H9 (cell line): Measurements from ENCODE around the gene FARS2. TPM values are rescaled to one million over a fixed set of nuclear protein-coding genes. Genes with fewer than 3 reads are reported as not detected.
A peak's percentile ranks its signal among the peaks of the same experiment; 100 is the strongest.

ENCODE experiments used
- DNase-seq: peaks from one replicate; pipeline ENCODE4 v3.0.0-alpha.2; 2017
- H2AFZ ChIP-seq: one replicate; pipeline ENCODE4 v1.6.1; 2013; ENCODE audit warnings: mild to moderate bottlenecking, low read length, control low read depth, moderate library complexity
- H2AK5ac ChIP-seq: 2 replicates; pipeline ENCODE4 v1.6.1; 2013; ENCODE audit warnings: low read length, control low read depth, mixed read lengths; ENCODE audit not compliant: insufficient read length
- H2BK120ac ChIP-seq: one replicate; pipeline ENCODE4 v1.6.1; 2013; ENCODE audit warnings: low read depth, mild to moderate bottlenecking, low read length, control low read depth, inconsistent platforms; ENCODE audit not compliant: poor library complexity, severe bottlenecking
- H2BK12ac ChIP-seq: 2 replicates; pipeline ENCODE4 v1.6.1; 2013; ENCODE audit warnings: low read length, control low read depth, mixed read lengths, low read depth; ENCODE audit not compliant: insufficient read length
- H2BK15ac ChIP-seq: 2 replicates; pipeline ENCODE4 v1.6.1; 2013; ENCODE audit warnings: low read depth, low read length, control low read depth
- H2BK20ac ChIP-seq: one replicate; pipeline ENCODE4 v1.6.1; 2013; ENCODE audit warnings: low read depth, mild to moderate bottlenecking, low read length, control low read depth, inconsistent platforms; ENCODE audit not compliant: poor library complexity, severe bottlenecking
- H2BK5ac ChIP-seq: 2 replicates; pipeline ENCODE4 v1.6.1; 2013; ENCODE audit warnings: low read length, control low read depth, mixed read lengths; ENCODE audit not compliant: insufficient read length
- H3K14ac ChIP-seq: 2 replicates; pipeline ENCODE4 v1.6.1; 2013; ENCODE audit warnings: low read length, control low read depth; ENCODE audit not compliant: insufficient read depth
- H3K18ac ChIP-seq: 2 replicates; pipeline ENCODE4 v1.6.1; 2013; ENCODE audit warnings: low read depth, mild to moderate bottlenecking, mixed read lengths, low read length, control low read depth; ENCODE audit not compliant: insufficient read length
- H3K23ac ChIP-seq: 2 replicates; pipeline ENCODE4 v1.6.1; 2013; ENCODE audit warnings: low read length, control low read depth, mixed read lengths, low read depth; ENCODE audit not compliant: insufficient read length
- H3K23me2 ChIP-seq: 2 replicates; pipeline ENCODE4 v1.6.1; 2013; ENCODE audit warnings: low read depth, mild to moderate bottlenecking, mixed read lengths, low read length, control low read depth; ENCODE audit not compliant: insufficient read length, poor library complexity, severe bottlenecking
- H3K27ac ChIP-seq: 2 replicates; pipeline ENCODE4 v1.5.1; 2013; ENCODE audit warnings: low read length, control low read depth, mixed read lengths, low read depth; ENCODE audit not compliant: insufficient read length
- H3K27me3 ChIP-seq: 2 replicates; pipeline ENCODE4 v1.6.1; 2013; ENCODE audit warnings: low read length, control low read depth, inconsistent platforms; ENCODE audit not compliant: insufficient read depth
- H3K4ac ChIP-seq: 2 replicates; pipeline ENCODE4 v1.6.1; 2013; ENCODE audit warnings: low read depth, mild to moderate bottlenecking, control low read depth, inconsistent platforms, low read length, moderate library complexity
- H3K4me1 ChIP-seq: 2 replicates; pipeline ENCODE4 v1.6.1; 2013; ENCODE audit warnings: low read length, control low read depth, inconsistent platforms; ENCODE audit not compliant: insufficient read depth
- H3K4me2 ChIP-seq: 2 replicates; pipeline ENCODE4 v1.6.1; 2013; ENCODE audit warnings: low read length, control low read depth, mixed read lengths; ENCODE audit not compliant: insufficient read length, insufficient read depth
- H3K56ac ChIP-seq: 2 replicates; pipeline ENCODE4 v1.6.1; 2013; ENCODE audit warnings: low read depth, mild to moderate bottlenecking, mixed read lengths, low read length, control low read depth; ENCODE audit not compliant: insufficient read length
- H3K79me1 ChIP-seq: 2 replicates; pipeline ENCODE4 v1.6.1; 2013; ENCODE audit warnings: low read depth, mild to moderate bottlenecking, moderate library complexity, low read length, control low read depth, inconsistent platforms; ENCODE audit not compliant: insufficient read depth, poor library complexity, severe bottlenecking
- H3K79me2 ChIP-seq: 2 replicates; pipeline ENCODE4 v1.6.1; 2013; ENCODE audit warnings: low read length, control low read depth, inconsistent platforms; ENCODE audit not compliant: insufficient read depth
- H3K9ac ChIP-seq: 2 replicates; pipeline ENCODE4 v1.6.1; 2013; ENCODE audit warnings: low read length, control low read depth, mixed read lengths; ENCODE audit not compliant: insufficient read length; ENCODE audit errors: extremely low read depth
- H3K9me3 ChIP-seq: one replicate; pipeline ENCODE4 v1.6.1; 2013; ENCODE audit warnings: low read depth, low read length, inconsistent platforms; ENCODE audit not compliant: control insufficient read depth
- H3T11ph ChIP-seq: one replicate; pipeline ENCODE4 v1.6.1; 2013; ENCODE audit warnings: mild to moderate bottlenecking, low read length, control low read depth, inconsistent platforms
- H4K20me1 ChIP-seq: one replicate; pipeline ENCODE4 v1.6.1; 2013; ENCODE audit not compliant: control insufficient read depth, insufficient read length, insufficient read depth
- H4K5ac ChIP-seq: 2 replicates; pipeline ENCODE4 v1.6.1; 2013; ENCODE audit warnings: low read depth, mild to moderate bottlenecking, mixed read lengths, low read length, control low read depth; ENCODE audit not compliant: insufficient read length
- H4K8ac ChIP-seq: replicated peaks from 2 replicates; pipeline ENCODE4 v1.6.1; 2013; ENCODE audit warnings: low read length, control low read depth, mixed read lengths, low read depth; ENCODE audit not compliant: insufficient read length
- H4K91ac ChIP-seq: 2 replicates; pipeline ENCODE4 v1.6.1; 2013; ENCODE audit warnings: low read depth, mild to moderate bottlenecking, moderate library complexity, mixed read lengths, low read length, control low read depth; ENCODE audit not compliant: insufficient read length
- H3K27ac Mint-ChIP-seq, 3 experiments: 2 replicates in 2 of 3; 3 replicates in 1 of 3; pipeline ENCODE4 v1.8.0; 2020 to 2021; ENCODE audit warnings: mixed read lengths in 3 of 3, mild to moderate bottlenecking in 1 of 3, moderate library complexity in 1 of 3
- H3K27me3 Mint-ChIP-seq: 2 replicates; pipeline ENCODE4 v1.8.0; 2021; ENCODE audit warnings: low read depth, mild to moderate bottlenecking, moderate library complexity, mixed read lengths
- H3K36me3 Mint-ChIP-seq, 3 experiments: 2 replicates in 2 of 3; 3 replicates in 1 of 3; pipeline ENCODE4 v1.8.0; 2020 to 2021; ENCODE audit warnings: low read depth in 3 of 3, mixed read lengths in 3 of 3; ENCODE audit not compliant: insufficient read depth in 1 of 3
- H3K4me1 Mint-ChIP-seq, 2 experiments: 2 replicates each; pipeline ENCODE4 v1.8.0; 2020; ENCODE audit warnings: mixed read lengths in 2 of 2
- H3K4me3 Mint-ChIP-seq, 2 experiments: 2 replicates in 1 of 2; 3 replicates in 1 of 2; pipeline ENCODE4 v1.8.0; 2020 to 2021; ENCODE audit warnings: mild to moderate bottlenecking in 2 of 2, mixed read lengths in 2 of 2, moderate library complexity in 1 of 2
- H3K9me3 Mint-ChIP-seq, 2 experiments: 2 replicates in 1 of 2; 3 replicates in 1 of 2; pipeline ENCODE4 v1.8.0; 2020; ENCODE audit warnings: mild to moderate bottlenecking in 2 of 2, mixed read lengths in 2 of 2, moderate library complexity in 1 of 2
- WGBS: extraction: QIAGEN DNeasy Blood & Tissue Kit; methylation state at CpG from one replicate; pipeline ENCODE4 v1.1.7; 2013; ENCODE audit warnings: missing lambda C conversion rate, low lambda C conversion rate, mixed read lengths; ENCODE audit not compliant: insufficient read length; ENCODE audit errors: extremely low coverage; 5-methylcytosine and 5-hydroxymethylcytosine counted together
- total RNA-seq: library from RNA; stranded (reverse); gene quantifications from 2 replicates; pipeline ENCODE4 v1.2.1, GENCODE V29; 2021
- TF ChIP-seq, protein P1 (sequence below): fragments of 200-600 bp; sonication (generic); conservative IDR thresholded peaks from 3 replicates; pipeline ENCODE4 v1.8.0; 2021; ENCODE audit warnings: antibody characterized with exemption, mild to moderate bottlenecking

FARS2 gene
- total RNA-seq, 1 experiment from 2014 or later, result 8.5 TPM

- Histone ChIP-seq H2BK15ac (no peak overlapping the region), H3K9me3 (no peaks in the 10 kb centered on the region), H3T11ph (peak overlapping the region; percentile 29), H3K27ac (peak overlapping the region; percentile 84), H3K9ac (no peak overlapping the region), H4K8ac (no peak overlapping the region), H3K23ac (no peak overlapping the region), H2AFZ (no peak overlapping the region), H4K5ac (no peak overlapping the region), H2BK120ac (no peak overlapping the region), H2BK20ac (no peak overlapping the region), H2BK12ac (no peak overlapping the region), H3K23me2 (no peaks in the 10 kb centered on the region), H3K79me1 (no peaks in the 10 kb centered on the region), H3K4me1 (0 out of 2 replicates have a peak, but pooled peaks cover 3% of the 10 kb centered on the region), H3K27me3 (no peaks in the 10 kb centered on the region), H2AK5ac (no peak overlapping the region), H3K4ac (no peak overlapping the region), H3K56ac (no peak overlapping the region), H3K18ac (no peak overlapping the region), H4K20me1 (no peaks in the 10 kb centered on the region), H3K4me2 (no peak overlapping the region), H2BK5ac (no peak overlapping the region), H4K91ac (no peak overlapping the region), H3K14ac (no peak overlapping the region), H3K79me2 (no peaks in the 10 kb centered on the region)
- Mint-ChIP-seq H3K4me1 (peaks cover 11 to 12% of the 10 kb centered on the region in 2 experiments), H3K27ac (peak overlapping the region in 1 of 3 experiments; percentile 83; a peak in 3 of 7 replicates), H3K27me3 (no peaks in the 10 kb centered on the region), H3K9me3 (peaks cover 0 to 3% of the 10 kb centered on the region in 2 experiments; a peak in 2 of 5 replicates), H3K4me3 (no peak overlapping the region), H3K36me3 (peaks cover 8 to 15% (median 10%) of the 10 kb centered on the region in 3 experiments)
- peak; percentile 77 for DNase-seq
- TF ChIP-seq, protein P1, sequence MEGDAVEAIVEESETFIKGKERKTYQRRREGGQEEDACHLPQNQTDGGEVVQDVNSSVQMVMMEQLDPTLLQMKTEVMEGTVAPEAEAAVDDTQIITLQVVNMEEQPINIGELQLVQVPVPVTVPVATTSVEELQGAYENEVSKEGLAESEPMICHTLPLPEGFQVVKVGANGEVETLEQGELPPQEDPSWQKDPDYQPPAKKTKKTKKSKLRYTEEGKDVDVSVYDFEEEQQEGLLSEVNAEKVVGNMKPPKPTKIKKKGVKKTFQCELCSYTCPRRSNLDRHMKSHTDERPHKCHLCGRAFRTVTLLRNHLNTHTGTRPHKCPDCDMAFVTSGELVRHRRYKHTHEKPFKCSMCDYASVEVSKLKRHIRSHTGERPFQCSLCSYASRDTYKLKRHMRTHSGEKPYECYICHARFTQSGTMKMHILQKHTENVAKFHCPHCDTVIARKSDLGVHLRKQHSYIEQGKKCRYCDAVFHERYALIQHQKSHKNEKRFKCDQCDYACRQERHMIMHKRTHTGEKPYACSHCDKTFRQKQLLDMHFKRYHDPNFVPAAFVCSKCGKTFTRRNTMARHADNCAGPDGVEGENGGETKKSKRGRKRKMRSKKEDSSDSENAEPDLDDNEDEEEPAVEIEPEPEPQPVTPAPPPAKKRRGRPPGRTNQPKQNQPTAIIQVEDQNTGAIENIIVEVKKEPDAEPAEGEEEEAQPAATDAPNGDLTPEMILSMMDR, result no peak
- no CpG with 5 or more reads among the region's 1 CpG for WGBS
These were observed 280.6 kb downstream of the FARS2 start for GRCh38 chr6:5541751-5542432.
